Activated B cell treated with CpG ODN at 0.5 μM for 24 hours (primary cell): Measurements from ENCODE around the gene TATDN2. TPM values are rescaled to one million over a fixed set of nuclear protein-coding genes. Genes with fewer than 3 reads are reported as not detected.

ENCODE experiments used
- ATAC-seq: fragments of 200-7000 bp; cut with Tn5 transposase; one replicate; pipeline ENCODE4 v1.10.0; 2021; ENCODE audit warnings: low read depth, mild to moderate bottlenecking, moderate library complexity
- CTCF ChIA-PET: fragments of 350-600 bp; sonication (Branson Sonifier 250); formaldehyde crosslinking; loops from one replicate; lab custom pipeline; 2021; ENCODE audit warnings: antibody characterized with exemption; lab: Charles Lee
- POLR2A ChIA-PET: fragments of 350-600 bp; sonication (Branson Sonifier 250); formaldehyde crosslinking; loops from one replicate; lab custom pipeline; 2021; ENCODE audit warnings: antibody characterized with exemption; lab: Charles Lee
- DNase-seq: peaks from one replicate; pipeline ENCODE4 v3.0.0; 2022
- H3K27ac Mint-ChIP-seq: one replicate; pipeline ENCODE4 v1.8.0; 2020; ENCODE audit warnings: mixed read lengths
- H3K27me3 Mint-ChIP-seq: one replicate; pipeline ENCODE4 v1.8.0; 2021; ENCODE audit warnings: mixed read lengths
- H3K36me3 Mint-ChIP-seq: one replicate; pipeline ENCODE4 v1.8.0; 2021; ENCODE audit warnings: low read depth, mixed read lengths
- H3K4me1 Mint-ChIP-seq: one replicate; pipeline ENCODE4 v1.8.0; 2021; ENCODE audit warnings: mixed read lengths
- H3K4me3 Mint-ChIP-seq: one replicate; pipeline ENCODE4 v1.8.0; 2020; ENCODE audit warnings: mild to moderate bottlenecking, mixed read lengths
- H3K9me3 Mint-ChIP-seq: one replicate; pipeline ENCODE4 v1.8.0; 2020; ENCODE audit warnings: mixed read lengths
- intact Hi-C: fragments of 100-400 bp; cut with micrococcal nuclease; formaldehyde crosslinking; loops from one replicate; pipeline ENCODE4 v1.15.1; 2024
- total RNA-seq: library from RNA; stranded (reverse); gene quantifications from 2 replicates; pipeline ENCODE4 v1.2.3, GENCODE V29; 2022
- TF ChIP-seq, protein P1 (sequence below): fragments of 200-600 bp; IDR thresholded peaks from one replicate; pipeline ENCODE4 v1.8.0; 2022; ENCODE audit warnings: antibody characterized with exemption, mild to moderate bottlenecking

Gene TATDN2
- total RNA-seq, 1 donor from 2014 or later: 55.6 TPM

DNA sequence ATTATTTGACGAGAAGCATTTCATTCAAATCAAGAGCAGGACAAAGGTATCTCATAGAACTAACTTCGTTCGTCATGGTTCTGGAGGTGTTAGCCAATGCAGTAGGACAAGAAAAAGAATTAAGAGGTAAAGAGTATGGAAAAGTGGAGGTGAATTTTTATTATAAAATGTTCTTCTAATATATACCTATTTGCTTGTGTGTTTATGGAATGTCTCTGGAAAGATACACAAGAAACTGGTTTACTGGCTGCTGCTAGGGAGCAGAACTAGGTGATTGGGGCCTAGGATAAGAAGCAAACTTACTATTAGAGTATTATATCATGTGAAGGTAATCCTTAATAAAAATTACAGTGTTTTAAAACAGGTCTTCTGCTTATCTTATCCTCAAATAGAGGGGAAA lies 30.9 kb upstream of the TATDN2 start:
- Mint-ChIP-seq H3K36me3 (peaks cover 62% of the 10 kb centered on the region), H3K4me1 (peaks cover 43% of the 10 kb centered on the region), H3K4me3 (no peak overlapping the region), H3K27me3 (no peaks in the 10 kb centered on the region), H3K27ac (no peak overlapping the region), H3K9me3 (peaks cover 5% of the 10 kb centered on the region)
- DNase-seq: no peak
- intact Hi-C loops: no loop called here
- no peak for ATAC-seq
- TF ChIP-seq, protein P1, sequence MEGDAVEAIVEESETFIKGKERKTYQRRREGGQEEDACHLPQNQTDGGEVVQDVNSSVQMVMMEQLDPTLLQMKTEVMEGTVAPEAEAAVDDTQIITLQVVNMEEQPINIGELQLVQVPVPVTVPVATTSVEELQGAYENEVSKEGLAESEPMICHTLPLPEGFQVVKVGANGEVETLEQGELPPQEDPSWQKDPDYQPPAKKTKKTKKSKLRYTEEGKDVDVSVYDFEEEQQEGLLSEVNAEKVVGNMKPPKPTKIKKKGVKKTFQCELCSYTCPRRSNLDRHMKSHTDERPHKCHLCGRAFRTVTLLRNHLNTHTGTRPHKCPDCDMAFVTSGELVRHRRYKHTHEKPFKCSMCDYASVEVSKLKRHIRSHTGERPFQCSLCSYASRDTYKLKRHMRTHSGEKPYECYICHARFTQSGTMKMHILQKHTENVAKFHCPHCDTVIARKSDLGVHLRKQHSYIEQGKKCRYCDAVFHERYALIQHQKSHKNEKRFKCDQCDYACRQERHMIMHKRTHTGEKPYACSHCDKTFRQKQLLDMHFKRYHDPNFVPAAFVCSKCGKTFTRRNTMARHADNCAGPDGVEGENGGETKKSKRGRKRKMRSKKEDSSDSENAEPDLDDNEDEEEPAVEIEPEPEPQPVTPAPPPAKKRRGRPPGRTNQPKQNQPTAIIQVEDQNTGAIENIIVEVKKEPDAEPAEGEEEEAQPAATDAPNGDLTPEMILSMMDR: no peak
- POLR2A ChIA-PET: interaction anchor here (0.6 kb wide), 1 partner anchor 70 kb away, joined by 3 read pairs; no protein-coding TSS in a partner anchor
- CTCF ChIA-PET: no interaction called here

DNA sequence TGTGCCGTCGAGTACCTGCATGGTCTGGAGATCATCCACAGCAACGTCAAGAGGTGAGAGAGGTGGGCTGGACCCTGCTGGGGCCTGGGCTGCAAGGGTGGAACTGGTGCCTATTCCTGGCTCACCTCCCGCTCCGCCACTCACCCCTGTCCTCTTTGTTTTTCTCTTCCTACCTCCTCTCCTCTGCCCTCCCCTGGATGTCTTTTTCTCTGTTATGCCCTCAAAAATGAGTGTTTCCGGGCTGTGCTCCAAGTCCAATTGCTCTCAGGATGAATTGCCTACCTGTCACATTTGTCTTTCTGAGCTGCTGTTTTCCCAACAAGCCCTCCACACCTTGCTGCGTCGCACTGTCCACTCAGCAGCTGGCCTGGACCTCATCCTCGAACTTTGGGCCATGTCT lies 28.5 kb upstream of the TATDN2 start:
- Mint-ChIP-seq H3K27me3 (no peaks in the 10 kb centered on the region), H3K27ac (peak overlapping the region; percentile 91), H3K9me3 (peaks cover 5% of the 10 kb centered on the region), H3K4me3 (no peak overlapping the region), H3K4me1 (peaks cover 54% of the 10 kb centered on the region), H3K36me3 (peaks cover 68% of the 10 kb centered on the region)
- POLR2A ChIA-PET: interaction anchor here (0.8 to 5.2 kb wide), 5 partner anchors 7 to 233 kb away, joined by 4 to 148 read pairs (median 20); partner anchors contain the start of genes EMC3 and VHL
- TF ChIP-seq, protein P1: no peak
- CTCF ChIA-PET: interaction anchor here (1.0 to 4.8 kb wide), 3 partner anchors 19 to 26 kb away, joined by 4 to 43 read pairs (median 4); no protein-coding TSS in a partner anchor
- intact Hi-C loops: loop anchor here (1.0 to 10.0 kb wide), 2 partner anchors 27 to 135 kb away; no protein-coding TSS in a partner anchor
- no peak for ATAC-seq
- no peak for DNase-seq

DNA sequence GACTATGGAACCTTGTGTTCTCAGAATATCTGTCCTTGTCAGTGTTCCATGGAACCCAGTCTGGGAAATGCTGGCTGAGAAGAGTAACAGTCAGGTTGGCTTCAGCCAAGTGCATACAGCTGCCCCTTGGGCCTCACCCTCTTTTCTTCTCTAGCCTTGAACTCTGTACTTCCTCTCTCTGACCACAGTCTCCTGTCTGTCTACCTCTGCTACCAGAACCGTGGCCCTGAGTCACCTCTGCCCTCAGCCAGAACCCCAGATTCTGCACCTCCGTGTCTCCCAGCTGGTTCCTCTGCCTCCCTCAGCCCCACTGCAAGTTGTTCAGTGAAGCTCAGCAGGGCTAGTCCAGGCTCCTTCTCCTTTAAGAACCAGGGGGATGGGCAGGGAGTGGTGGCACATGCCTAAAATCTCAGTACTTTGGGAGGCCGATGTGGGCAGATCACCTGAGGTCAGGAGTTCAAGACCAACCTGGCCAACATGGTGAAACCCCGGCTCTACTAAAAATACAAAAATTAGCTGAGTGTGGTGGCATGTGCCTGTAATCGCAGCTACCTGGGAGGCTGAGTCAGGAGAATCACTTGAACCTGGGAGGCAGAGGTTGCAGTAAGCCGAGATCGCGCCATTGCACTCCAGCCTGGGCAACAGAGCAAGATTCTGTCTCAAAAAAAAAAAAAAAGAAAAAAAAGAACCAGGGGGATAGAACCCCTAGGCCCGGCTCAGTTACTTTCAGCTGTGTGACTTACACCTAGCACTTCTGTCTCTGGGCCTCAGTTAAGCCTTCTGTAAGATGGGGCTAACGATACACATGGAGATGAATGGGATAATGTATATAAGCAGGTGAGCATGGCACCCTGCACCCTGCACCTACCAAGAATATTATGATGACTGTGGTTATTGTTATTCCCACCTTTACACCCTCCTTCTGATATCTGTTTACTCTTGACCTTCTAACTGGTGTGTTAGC lies 24.3 kb upstream of the TATDN2 start:
- Mint-ChIP-seq H3K4me3 (peak overlapping the region; percentile 3), H3K27ac (peak overlapping the region; percentile 77), H3K36me3 (peaks cover 49% of the 10 kb centered on the region), H3K9me3 (no peaks in the 10 kb centered on the region), H3K27me3 (no peaks in the 10 kb centered on the region), H3K4me1 (peaks cover 71% of the 10 kb centered on the region)
- intact Hi-C loops: loop anchor here (1.0 to 10.0 kb wide), 4 partner anchors 11 to 237 kb away; partner anchors contain the start of gene EMC3
- ChIA-PET CTCF (interaction anchor here (0.9 to 4.8 kb wide), 9 partner anchors 10 to 442 kb away, joined by 3 to 43 read pairs (median 4); partner anchors contain the start of genes IRAK2, TATDN2 and VHL), POLR2A (interaction anchor here (0.6 to 5.2 kb wide), 24 partner anchors 11 to 543 kb away, joined by 3 to 148 read pairs (median 5); partner anchors contain the start of genes ARPC4, BRK1, CRELD1 and EMC3)
- TF ChIP-seq, protein P1: no peak
- DNase-seq (peak; percentile 34), ATAC-seq (peak; percentile 62)

DNA sequence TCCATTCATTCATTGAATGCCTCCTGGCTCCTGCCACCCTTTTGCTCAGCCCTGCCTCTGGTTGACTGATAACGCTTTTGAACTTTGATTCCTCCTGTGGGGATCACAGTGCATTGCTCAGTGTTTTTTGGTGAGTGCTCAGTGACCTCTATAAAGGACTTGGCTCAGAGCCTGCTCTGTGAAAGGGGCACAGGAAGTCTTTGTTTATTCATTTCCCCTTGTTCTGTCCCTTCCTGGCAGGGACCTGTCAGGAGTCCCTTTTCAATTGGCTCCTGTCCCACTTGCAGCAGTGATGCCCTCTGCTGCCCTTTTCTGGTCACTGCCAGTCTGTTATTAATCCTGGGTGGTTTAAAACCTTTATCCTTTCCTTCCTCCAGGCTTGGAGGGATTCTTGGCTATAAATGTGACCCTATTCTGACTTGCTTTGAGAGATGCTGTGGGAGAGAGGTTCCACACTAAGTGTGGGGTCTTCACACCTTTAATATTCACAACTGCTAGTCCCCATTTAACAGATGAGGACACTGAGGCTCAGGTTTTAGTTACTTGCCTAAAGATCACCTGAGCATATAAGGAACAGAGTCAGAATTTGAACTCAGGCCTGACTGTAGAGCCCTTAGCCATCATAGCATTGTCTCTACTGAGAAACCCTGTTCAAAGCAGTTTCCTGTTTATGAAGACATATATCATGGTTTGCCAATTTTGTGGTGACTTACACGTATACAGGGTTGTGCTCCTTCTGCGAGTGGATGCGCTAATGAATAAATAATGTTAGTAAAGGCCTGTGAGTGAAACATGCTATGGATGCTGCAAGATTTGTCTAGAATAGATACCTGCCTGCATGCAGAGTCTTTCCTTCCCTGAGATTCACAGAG lies 23.2 kb upstream of the TATDN2 start:
- intact Hi-C loops: loop anchor here (1.0 to 10.0 kb wide), 8 partner anchors 32 to 292 kb away; partner anchors contain the start of genes BRK1, CRELD1, EMC3 and FANCD2
- peaks cover 47% of the 10 kb centered on the region for H3K36me3 Mint-ChIP-seq

More for the DNA sequence above, 23.2 kb upstream of the TATDN2 start:
- H3K4me1 Mint-ChIP-seq: peaks cover 65% of the 10 kb centered on the region
- DNase-seq (peak; percentile 32), ATAC-seq (peak; percentile 63)
- H3K27ac Mint-ChIP-seq: peak overlapping the region; percentile 61
- CTCF ChIA-PET: interaction anchor here (1.1 to 1.7 kb wide), 4 partner anchors 32 to 242 kb away, joined by 4 to 7 read pairs (median 4); no protein-coding TSS in a partner anchor
- TF ChIP-seq, protein P1: peak; percentile 85
- H3K4me3 Mint-ChIP-seq: peak overlapping the region; percentile 48
- H3K9me3 Mint-ChIP-seq: no peaks in the 10 kb centered on the region
- no peaks in the 10 kb centered on the region for H3K27me3 Mint-ChIP-seq
- POLR2A ChIA-PET: interaction anchor here (0.6 to 5.2 kb wide), 10 partner anchors 23 to 544 kb away, joined by 3 to 148 read pairs (median 6); partner anchors contain the start of genes ARPC4, EMC3, IRAK2 and TADA3
